Glutamatergic neuron (in vitro differentiated cells): ENCODE results near the gene COL6A1. TPM values are rescaled to one million over a fixed set of nuclear protein-coding genes. Genes with fewer than 3 reads are reported as not detected.

Experiments used
- DNase-seq: peaks from one replicate; pipeline ENCODE4 v3.0.0; 2022
- H3K27ac Mint-ChIP-seq: one replicate; pipeline ENCODE4 v1.8.0; 2020; ENCODE audit warnings: mild to moderate bottlenecking, mixed read lengths, inconsistent platforms; ENCODE audit not compliant: unreplicated experiment
- H3K27me3 Mint-ChIP-seq: one replicate; pipeline ENCODE4 v1.8.0; 2020; ENCODE audit warnings: mild to moderate bottlenecking, moderate library complexity, mixed read lengths, inconsistent platforms; ENCODE audit not compliant: unreplicated experiment
- H3K36me3 Mint-ChIP-seq: one replicate; pipeline ENCODE4 v1.8.0; 2020; ENCODE audit warnings: mild to moderate bottlenecking, mixed read lengths, inconsistent platforms; ENCODE audit not compliant: unreplicated experiment
- H3K4me1 Mint-ChIP-seq: one replicate; pipeline ENCODE4 v1.8.0; 2020; ENCODE audit warnings: mild to moderate bottlenecking, low read depth, mixed read lengths, inconsistent platforms; ENCODE audit not compliant: unreplicated experiment
- H3K4me3 Mint-ChIP-seq: one replicate; pipeline ENCODE4 v1.8.0; 2020; ENCODE audit warnings: mild to moderate bottlenecking, mixed read lengths, inconsistent platforms; ENCODE audit not compliant: unreplicated experiment
- H3K9me3 Mint-ChIP-seq: one replicate; pipeline ENCODE4 v1.8.0; 2020; ENCODE audit warnings: mild to moderate bottlenecking, moderate library complexity, mixed read lengths, inconsistent platforms; ENCODE audit not compliant: unreplicated experiment
- CTCF ChIP-seq: fragments of 200-600 bp; sonication (generic); IDR thresholded peaks from one replicate; pipeline ENCODE4 v1.5.0; 2021; ENCODE audit not compliant: partially characterized antibody, unreplicated experiment
- total RNA-seq: library from RNA; stranded (reverse); fragmentation: NEBNext Ultra II Directional; extraction: Animal tissue kit (Norgen Biotek cat#: 25700); gene quantifications from one replicate; pipeline ENCODE4 v1.2.1, GENCODE V29; 2021; ENCODE audit not compliant: unreplicated experiment

COL6A1 gene
- total RNA-seq, 1 donor from 2014 or later = 407 TPM

GRCh38 chr21:46054451-46054881 is 72.9 kb downstream of the COL6A1 start:
- DNase-seq = no peak
- no peak overlapping the region for H3K4me3 Mint-ChIP-seq
- peak overlapping the region; percentile 43 for H3K27ac Mint-ChIP-seq

More at GRCh38 chr21:46054451-46054881, 72.9 kb downstream of the COL6A1 start:
- no peak for TF ChIP-seq CTCF
- Mint-ChIP-seq H3K36me3 (peaks cover 18% of the 10 kb centered on the region), H3K27me3 (peaks cover 13% of the 10 kb centered on the region), H3K4me1 (peaks cover 19% of the 10 kb centered on the region), H3K9me3 (peaks cover 17% of the 10 kb centered on the region)

Other genes with a start within 250 kb of the COL6A1 start
- gene COL6A2, start 116.3 kb downstream of the COL6A1 start, total RNA-seq = 55.2 TPM
- gene FTCD, start 173.8 kb downstream of the COL6A1 start, total RNA-seq = 13.4 TPM
- gene SPATC1L, start 202.7 kb downstream of the COL6A1 start, total RNA-seq = 58.7 TPM
- gene LSS, start 247.0 kb downstream of the COL6A1 start, total RNA-seq = 390 TPM